NOMO-1 treated with dmso at 0.1 percent for 144 hours (cell line): Measurements from ENCODE around the gene DESI2.
"Not testable (repeated sequence)": the region's sequence is repeated elsewhere in the genome, so short reads cannot be mapped to it uniquely, and the experiment has no call there.

ENCODE experiments used
- DNase-seq: peaks from one replicate; lab custom pipeline; 2025; ENCODE audit not compliant: unreplicated experiment; lab: John Stamatoyannopoulos, UW

DESI2 gene

GRCh38 chr1:244654108-244655038 is 1.4 kb downstream of the DESI2 start:
- no peak for DNase-seq

DNA sequence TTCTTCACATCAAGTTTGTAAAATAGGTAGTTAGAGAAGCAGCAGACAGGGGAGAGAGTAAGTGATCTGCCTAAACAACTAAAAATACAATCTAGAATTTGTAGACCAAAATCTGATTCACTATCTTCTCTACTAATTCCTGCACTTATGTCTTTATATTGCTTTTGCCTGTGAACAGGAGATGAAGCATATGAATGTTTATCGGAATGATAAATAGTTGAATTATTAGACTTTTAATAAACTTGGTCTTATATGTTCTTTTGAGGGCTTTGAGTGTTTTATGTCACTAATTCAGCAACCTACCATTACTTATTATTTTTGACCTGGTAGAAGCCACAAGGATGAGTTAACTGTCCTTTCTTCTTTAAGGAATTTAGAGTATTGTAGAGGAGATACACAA is 2.3 kb downstream of the DESI2 start:
- no peak for DNase-seq

- no peak for DNase-seq
These were observed 4.5 kb downstream of the DESI2 start for GRCh38 chr1:244657421-244657820.

- no peak for DNase-seq
These were observed 6.8 kb downstream of the DESI2 start for GRCh38 chr1:244659694-244660093.

DNA sequence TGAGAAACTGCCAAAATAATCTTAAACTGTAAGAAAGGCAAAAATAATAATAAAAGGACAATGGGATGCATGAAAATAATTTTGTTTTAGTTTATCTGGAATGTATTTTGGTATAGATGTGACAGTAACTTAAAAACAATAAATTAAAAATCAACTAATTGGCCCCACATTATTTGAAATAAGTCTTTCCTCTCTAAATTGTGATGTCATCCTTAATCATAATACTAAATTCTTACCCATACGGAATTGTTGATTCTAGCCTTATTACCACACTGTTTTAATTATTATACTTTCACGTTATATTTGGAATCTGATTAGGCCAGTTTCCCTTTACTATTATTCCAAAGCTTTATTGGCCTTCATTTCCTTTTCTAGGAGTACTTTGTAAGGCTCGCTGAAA is 7.7 kb downstream of the DESI2 start:
- no peak for DNase-seq

- not testable (repeated sequence) for DNase-seq
These were observed 8.8 kb downstream of the DESI2 start for GRCh38 chr1:244661569-244662312.

DNA sequence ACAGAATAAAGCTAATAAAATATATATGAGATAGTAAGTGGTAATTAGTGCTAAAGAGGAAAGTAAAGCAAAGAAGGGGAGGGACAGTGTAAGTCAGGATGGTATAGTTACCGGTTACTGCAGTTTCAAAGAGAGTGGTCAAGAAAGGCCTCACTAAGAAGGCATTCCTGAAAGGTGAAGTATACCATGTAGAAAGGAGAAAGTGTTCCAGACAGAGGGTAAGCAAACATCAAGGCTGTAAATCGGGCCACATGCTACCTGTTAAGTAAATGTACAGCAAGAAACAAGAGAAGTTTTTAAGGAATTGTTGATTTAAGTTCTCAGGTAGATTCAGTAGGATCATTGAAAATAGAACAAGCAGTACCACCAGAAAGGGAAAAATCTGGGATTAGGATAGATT is 9.7 kb downstream of the DESI2 start:
- no peak for DNase-seq

DNA sequence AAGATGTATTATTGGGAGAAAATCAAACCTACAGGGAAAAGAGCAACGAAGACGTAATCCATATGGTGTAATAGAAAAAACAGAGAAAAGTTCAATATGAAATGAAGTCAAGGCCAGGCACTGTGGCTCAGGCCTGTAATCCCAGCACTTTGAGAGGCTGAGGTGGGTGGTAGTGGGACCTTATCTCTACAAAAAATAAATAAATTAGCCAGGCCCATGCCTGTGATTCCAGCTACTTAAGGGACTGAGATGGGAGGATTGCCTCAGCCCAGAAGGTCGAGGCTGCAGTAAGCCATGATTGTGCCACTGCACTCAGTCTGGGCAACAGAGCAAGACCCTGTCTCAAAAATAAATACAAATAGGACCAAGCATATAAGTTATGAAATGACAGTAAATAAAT is 11.4 kb downstream of the DESI2 start:
- DNase-seq: no peak

GRCh38 chr1:244665771-244666217 is 12.9 kb downstream of the DESI2 start:
- DNase-seq: peak; percentile 33

DNA sequence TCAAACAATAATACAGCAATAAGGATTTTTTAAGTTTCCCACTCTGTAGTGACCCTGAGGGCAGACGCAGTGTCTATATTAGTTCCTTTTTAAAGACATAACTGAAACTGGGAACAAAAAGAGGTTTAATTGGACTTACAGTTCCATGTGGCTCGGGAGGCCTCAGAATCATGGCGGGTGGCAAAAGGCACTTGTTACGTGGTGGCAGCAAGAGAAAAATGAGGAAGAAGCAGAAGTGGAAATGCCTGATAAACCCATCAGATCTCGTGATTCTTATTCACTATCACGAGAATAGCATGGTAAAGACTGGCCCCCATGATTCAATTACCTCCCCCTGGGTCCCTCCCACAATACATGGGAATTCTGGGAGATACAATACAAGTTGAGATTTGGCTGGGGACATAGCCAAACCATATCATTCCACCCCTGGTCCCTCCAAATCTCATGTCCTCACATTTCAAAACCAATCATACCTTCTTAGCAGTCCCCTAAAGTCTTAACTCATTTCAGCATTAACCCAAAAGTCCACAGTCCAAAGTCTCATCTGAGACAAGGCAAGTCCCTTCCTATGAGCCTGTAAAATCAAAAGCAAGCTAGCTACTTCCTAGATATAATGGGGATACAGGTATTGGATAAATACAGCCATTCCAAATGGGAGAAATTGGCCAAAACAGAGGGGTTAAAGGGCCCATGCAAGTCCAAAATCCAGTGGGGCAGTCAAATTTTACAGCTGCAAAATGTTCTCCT is 13.9 kb downstream of the DESI2 start:
- DNase-seq: peak; percentile 5

DNA sequence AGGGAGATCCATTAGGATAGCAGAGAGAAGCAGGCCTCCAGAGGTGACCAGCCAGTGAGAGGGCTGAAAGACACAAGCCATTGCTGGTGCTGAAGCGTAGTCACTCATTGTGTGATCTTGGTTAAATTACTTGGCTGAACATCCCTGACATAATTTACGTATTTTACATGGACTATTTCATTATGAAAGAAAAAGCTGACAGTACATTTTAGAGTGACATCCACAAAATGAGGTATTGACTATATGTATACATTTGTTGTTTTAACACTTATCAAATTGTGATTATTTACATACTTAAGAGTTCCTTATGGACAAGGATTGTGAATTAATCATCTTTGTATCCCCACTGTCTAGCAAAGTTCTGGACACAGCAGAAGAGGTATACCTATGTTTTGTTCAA is 14.9 kb downstream of the DESI2 start:
- no peak for DNase-seq

GRCh38 chr1:244672946-244673682 is 20.2 kb downstream of the DESI2 start:
- no peak for DNase-seq

- no peak for DNase-seq
These were observed 21.5 kb downstream of the DESI2 start for GRCh38 chr1:244674446-244674845.

GRCh38 chr1:244675167-244675566 is 22.2 kb downstream of the DESI2 start:
- no peak for DNase-seq

DNA sequence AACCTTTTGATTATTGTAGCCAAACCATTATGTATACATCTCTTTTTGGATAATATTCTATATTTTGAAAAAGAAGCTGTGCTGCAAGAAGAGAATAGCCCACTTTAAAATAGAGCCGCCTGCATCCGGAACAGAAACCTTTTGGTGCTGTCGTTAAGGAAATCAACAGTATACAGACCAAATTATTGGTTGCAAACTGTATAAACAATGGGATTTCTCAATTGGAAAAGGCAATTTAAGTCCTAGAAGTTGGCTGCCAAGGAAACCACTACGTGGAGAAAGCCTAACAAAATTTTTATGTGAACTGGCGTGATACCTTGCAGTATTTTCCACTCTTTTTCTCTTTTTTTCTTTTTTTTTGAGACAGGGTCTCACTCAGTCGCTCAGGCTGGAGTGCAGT is 25.8 kb downstream of the DESI2 start:
- no peak for DNase-seq

DNA sequence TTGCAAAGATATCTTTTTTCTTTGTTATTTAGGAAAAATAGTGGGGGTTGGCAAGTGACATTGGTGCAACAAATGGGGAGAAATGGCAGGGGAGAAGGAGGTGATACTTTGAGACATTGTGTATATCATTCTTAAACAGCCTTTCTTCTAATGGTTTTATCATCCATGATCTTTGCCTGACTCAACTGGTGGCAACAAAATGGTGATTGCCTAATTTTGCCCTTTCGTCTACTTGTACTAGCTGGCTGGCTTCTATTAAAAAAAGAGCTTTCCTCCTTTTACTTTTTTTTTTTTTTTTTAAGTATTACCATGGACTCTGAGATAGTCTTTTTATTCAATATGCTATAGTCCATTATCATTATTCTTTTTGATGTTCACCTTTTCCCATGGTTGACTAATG is 27.7 kb downstream of the DESI2 start:
- no peak for DNase-seq

- DNase-seq: not testable (repeated sequence)
These were observed 29.2 kb downstream of the DESI2 start for GRCh38 chr1:244682087-244682486.

- no peak for DNase-seq
These were observed 43.0 kb downstream of the DESI2 start for GRCh38 chr1:244695937-244696336.

DNA sequence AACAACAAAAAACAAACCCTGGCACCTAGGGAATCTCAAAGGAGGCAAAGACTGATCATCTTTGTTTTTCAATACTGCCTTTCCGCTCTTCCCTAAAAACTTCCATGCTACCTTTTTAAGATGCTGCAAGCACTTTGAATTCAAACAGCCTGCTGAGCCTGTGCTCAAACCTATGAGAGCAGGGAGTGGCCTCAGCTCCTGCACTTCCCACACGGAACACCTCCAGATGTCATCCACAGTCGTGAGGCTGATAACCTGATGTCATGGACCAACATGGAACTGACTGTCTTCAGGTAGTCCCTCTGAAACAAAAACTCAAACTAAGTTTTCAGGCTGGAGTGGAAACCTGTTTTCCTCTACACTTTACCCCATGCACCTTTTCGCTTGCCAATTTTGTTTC is 46.8 kb downstream of the DESI2 start:
- no peak for DNase-seq

GRCh38 chr1:244700808-244701207 is 47.9 kb downstream of the DESI2 start:
- DNase-seq: no peak

DNA sequence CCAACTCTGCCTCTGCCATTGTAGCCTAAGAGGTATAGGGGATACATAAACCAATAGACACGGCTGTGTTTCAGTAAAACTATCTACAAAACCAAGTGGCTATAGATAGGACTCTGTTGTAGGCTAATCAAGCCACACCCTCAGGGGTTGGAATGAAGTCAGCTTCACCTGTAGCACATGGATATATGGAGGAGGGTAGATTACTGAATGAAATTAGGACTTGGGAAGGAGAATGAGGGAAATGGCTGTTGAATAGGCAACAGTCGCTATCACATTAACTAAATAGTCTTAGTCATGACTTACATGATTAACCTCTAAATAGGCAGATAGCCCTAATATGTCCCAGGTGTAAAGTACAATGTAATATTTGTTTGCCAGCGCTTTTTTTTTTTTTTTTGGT is 49.7 kb downstream of the DESI2 start:
- DNase-seq: no peak
